IPS DF 19.7 (cell line): ENCODE results near the gene KCNE3.
"Not testable (repeated sequence)": the region's sequence is repeated elsewhere in the genome, so short reads cannot be mapped to it uniquely, and the experiment has no call there.

Source experiments
- DNase-seq: peaks from one replicate; pipeline ENCODE4 v3.0.0-alpha.2; 2013; ENCODE audit warnings: low read depth, low spot score

Gene KCNE3

GRCh38 chr11:74443071-74443864 is 24.1 kb downstream of the KCNE3 start:
- DNase-seq = no peak

- DNase-seq = no peak
These were observed 24.7 kb downstream of the KCNE3 start for GRCh38 chr11:74442636-74443035.

DNA sequence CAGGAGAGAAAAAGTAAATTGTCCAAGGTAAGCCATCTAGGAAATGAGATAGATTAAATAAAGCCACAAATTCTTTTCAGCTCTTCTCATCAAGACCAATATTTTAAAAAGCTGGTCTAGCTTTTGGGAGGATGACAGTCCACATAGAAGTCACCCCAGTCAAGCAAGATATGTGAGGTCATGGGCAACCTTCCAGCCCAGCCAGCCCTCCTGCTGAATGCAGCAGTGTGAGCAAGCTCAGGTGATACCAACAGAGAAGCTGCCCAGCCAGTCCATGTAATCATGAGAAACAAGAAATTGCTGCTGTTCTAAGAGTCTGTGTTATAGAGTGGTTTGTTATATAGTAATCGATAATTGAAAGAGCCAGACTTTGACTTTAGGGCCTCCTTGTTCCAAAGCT is 28.7 kb downstream of the KCNE3 start:
- no peak for DNase-seq

- DNase-seq = no peak
These were observed 29.8 kb downstream of the KCNE3 start for GRCh38 chr11:74437441-74438042.

DNA sequence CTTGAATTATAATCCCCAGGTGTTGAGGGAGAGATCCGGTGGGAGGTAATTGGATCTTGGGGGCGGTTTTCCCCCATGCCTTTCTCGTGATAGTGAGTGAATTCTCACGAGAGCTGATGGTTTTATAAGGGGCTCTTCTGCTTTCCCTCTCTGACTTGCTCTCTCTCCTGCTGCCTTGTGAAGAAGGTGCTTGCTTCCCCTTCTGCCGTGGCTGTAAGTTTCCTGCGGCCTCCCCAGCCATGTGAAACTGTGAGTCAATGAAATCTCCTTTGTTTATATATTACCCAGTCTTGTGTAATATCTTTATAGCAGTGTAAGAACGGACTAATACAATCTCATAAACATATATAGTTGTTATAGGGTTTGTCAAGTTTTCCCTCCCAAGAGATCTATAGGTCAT is 32.8 kb downstream of the KCNE3 start:
- DNase-seq = no peak

GRCh38 chr11:74429205-74429604 is 38.1 kb downstream of the KCNE3 start:
- no peak for DNase-seq

- DNase-seq = no peak
These were observed 39.9 kb downstream of the KCNE3 start for GRCh38 chr11:74427384-74427886.

GRCh38 chr11:74425100-74425499 is 42.2 kb downstream of the KCNE3 start:
- DNase-seq = no peak

GRCh38 chr11:74418509-74418895 is 48.8 kb downstream of the KCNE3 start:
- no peak for DNase-seq

DNA sequence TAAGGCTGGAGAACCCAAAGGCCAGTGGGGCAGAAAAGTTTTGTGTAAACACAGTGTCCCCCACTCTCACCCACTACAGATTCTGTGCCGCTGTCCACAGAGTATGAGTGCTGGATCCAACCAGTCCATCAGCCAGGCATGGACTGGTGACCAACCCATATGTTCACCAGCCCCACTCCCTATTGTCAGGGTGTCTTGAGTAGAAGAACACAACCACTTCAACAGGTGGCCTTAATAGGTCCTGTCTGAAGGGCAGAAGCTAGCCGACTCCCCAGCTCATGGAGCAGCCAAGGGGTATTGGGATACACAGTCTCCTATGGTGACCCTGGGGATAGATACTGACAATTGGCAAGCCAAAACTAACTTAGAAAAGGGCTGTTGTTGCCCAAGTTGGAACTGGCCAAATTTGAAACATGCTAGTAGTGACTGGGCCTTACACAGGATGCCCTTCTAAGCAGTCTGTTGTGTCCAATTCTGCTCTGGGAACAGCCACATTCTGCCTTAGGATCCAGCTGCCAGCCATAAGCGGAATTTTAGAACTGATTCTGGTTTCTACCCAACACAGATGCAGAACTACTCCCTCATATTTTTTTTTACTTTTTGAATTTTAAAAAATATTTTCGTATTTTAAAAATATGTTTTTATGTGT is 49.4 kb downstream of the KCNE3 start:
- DNase-seq = no peak

GRCh38 chr11:74417379-74417804 is 50.0 kb downstream of the KCNE3 start:
- no peak for DNase-seq

DNA sequence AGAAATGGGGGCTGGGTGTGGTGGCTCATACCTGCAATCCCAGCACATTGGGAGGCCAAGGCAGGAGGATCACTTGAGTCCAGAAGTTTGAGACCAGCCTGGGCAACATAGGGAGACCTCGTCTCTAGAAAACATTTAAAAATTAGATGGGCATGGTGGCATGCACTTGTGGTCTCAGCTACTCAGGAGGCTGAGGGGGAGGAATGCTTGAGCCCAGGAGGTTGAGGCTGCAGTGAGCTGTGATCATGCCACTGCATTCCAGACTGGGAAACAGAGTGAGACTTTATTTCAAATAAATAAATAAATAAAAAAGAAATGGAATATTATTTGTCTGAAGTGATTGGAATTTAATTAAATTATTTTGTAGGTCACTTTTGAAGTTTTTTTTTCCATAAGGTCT is 50.4 kb downstream of the KCNE3 start:
- DNase-seq = not testable (repeated sequence)

- no peak for DNase-seq
These were observed 54.5 kb downstream of the KCNE3 start for GRCh38 chr11:74412733-74413359.

DNA sequence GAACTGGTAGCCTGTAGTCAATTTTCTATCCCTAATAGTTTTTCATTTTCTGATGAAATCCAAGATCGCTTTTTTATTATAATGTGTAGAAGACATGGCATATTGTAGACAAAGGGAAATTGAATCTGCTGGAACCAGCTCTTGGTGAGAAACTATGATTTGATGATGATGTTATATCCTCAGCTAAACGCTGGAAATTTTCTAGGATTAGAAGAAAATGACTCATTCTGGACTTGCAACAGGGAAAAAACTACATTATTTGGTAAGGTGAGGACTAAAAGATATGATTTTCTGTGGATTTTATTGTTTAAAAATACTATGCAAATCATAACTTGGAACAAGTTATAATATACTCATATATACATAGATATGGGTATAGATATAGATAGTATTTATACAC is 55.0 kb downstream of the KCNE3 start:
- no peak for DNase-seq

GRCh38 chr11:74409633-74410032 is 57.7 kb downstream of the KCNE3 start:
- DNase-seq = no peak
